ENCODE measurements around the gene CPA5.

The CPA5 gene

GRCh38 chr7:130365511-130366441 is 21.2 kb downstream of the CPA5 start:
- no peak for TF ChIP-seq CTCF (IDR thresholded peaks at IDR 0.05; ENCODE audit: borderline replicate concordance, insufficient read depth, low read depth, low read length)
- no peak overlapping the region for H3K4me3 ChIP-seq (ENCODE audit: low read depth, low read length)

- no peak for TF ChIP-seq CTCF (IDR thresholded peaks at IDR 0.05; ENCODE audit: borderline replicate concordance, insufficient read depth, low read depth, low read length)
- no peak overlapping the region for H3K4me3 ChIP-seq (ENCODE audit: low read depth, low read length)
Observed at GRCh38 chr7:130366564-130366963, 21.9 kb downstream of the CPA5 start.

DNA sequence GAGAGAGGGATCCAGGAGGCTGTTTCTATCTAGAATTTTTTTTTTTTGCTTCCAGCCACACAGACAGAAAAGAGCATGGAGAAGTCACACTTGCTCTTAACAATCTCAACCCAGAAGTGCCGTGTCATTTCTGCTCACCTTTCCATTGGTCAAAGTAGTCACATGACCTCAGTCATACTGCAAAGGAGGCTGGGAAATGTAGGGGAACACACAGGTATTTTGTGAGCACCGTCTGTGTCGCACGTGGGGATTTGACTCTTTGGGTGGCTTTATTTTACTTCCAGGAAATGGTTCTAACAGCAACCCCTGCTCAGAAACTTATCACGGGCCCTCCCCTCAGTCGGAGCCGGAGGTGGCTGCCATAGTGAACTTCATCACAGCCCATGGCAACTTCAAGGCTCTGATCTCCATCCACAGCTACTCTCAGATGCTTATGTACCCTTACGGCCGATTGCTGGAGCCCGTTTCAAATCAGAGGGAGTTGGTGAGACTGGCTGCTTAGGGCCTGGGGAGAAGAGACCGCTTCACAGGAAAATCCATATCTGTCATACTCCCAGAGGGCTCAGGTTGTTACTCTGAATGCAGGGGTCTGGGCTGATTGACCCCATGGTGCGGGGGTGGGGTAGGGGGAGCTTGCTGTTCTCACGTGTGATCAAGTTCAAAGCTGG is 22.6 kb downstream of the CPA5 start:
- H3K4me3 ChIP-seq (ENCODE audit: low read depth, low read length) = no peak overlapping the region
- TF ChIP-seq CTCF (IDR thresholded peaks at IDR 0.05; ENCODE audit: borderline replicate concordance, insufficient read depth, low read depth, low read length) = no peak

DNA sequence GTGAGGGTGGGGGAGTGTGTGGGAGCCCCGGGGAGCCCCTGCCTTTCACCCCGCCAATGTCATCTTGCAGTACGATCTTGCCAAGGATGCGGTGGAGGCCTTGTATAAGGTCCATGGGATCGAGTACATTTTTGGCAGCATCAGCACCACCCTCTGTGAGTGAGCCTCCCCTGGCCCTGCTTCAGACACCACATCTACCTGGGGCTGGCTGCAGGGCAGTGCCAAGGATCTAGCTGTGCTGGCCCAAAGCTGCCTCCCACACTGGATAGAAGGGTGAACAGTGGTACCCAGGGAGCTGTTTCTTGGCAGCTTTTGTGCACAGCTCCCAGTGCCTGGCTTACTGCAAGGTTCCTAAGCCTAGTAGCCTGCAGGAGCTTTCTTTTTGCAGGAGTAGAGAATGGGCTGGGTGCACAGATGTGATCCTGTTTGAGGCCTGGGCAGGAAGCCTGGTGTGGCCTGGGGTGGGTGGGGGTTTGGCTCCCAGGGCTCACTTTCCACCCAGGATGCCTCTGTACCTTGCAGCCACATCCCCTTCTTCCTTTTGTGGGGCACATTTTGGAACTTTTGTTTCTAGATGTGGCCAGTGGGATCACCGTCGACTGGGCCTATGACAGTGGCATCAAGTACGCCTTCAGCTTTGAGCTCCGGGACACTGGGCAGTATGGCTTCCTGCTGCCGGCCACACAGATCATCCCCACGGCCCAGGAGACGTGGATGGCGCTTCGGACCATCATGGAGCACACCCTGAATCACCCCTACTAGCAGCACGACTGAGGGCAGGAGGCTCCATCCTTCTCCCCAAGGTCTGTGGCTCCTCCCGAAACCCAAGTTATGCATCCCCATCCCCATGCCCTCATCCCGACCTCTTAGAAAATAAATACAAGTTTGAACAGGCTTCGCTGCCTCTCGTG is 23.5 kb downstream of the CPA5 start:
- no peak for TF ChIP-seq CTCF (IDR thresholded peaks at IDR 0.05; ENCODE audit: borderline replicate concordance, insufficient read depth, low read depth, low read length)

GRCh38 chr7:130369110-130369711 is 24.6 kb downstream of the CPA5 start:
- no peak for TF ChIP-seq CTCF (IDR thresholded peaks at IDR 0.05; ENCODE audit: borderline replicate concordance, insufficient read depth, low read depth, low read length)
- H3K4me3 ChIP-seq (ENCODE audit: low read depth, low read length) = no peak overlapping the region

More for the DNA sequence above, 23.5 kb downstream of the CPA5 start:
- H3K4me3 ChIP-seq (ENCODE audit: low read depth, low read length) = no peak overlapping the region

DNA sequence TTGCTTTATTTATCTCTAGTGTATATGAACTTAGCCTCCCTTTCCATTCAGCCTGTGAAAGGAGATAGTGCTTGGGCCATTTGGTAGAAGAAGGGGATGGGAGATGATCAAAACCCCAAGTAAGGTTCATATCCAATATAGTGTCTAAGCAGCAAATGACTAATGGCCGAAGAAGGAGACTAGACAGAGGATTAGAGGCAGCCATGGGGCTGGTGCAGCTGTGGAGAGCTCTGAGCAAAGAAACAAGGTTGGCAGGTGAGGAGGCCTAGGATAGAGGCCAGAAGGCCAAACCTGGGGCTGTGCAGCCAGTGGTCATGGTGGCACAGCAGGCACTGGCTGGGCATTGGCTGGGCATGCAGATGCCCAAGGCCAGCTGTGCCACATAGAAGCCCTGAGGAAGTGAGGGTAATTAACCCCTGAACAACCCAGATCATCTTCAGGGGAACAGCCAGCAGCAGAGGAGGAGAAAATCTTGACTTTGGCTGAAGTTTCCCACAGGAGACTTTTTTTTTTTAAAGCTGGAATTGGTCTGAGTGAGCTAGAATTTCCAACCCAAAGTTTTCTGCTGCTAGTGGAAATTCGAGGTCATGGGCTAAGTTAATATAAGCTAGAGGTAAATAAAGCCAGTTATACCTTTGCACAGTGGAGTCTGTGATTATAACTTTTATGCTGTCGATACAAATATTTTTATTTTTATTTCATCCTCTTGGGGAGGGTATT is 25.4 kb downstream of the CPA5 start:
- no peak for TF ChIP-seq CTCF (IDR thresholded peaks at IDR 0.05; ENCODE audit: borderline replicate concordance, insufficient read depth, low read depth, low read length)
- no peak overlapping the region for H3K4me3 ChIP-seq (ENCODE audit: low read depth, low read length)

Measured in GM12875 (cell line).